AG04450 (cell line): ENCODE measurements around the gene GPR17. TPM values are rescaled to one million over a fixed set of nuclear protein-coding genes. Genes with fewer than 3 reads are reported as not detected.

Source experiments
- CTCF ChIA-PET: fragments of 300-600, 350-600 bp; formaldehyde crosslinking; extraction: SDS; loops from one replicate; lab custom pipeline; 2022; ENCODE audit warnings: antibody characterized with exemption, inconsistent platforms; lab: Charles Lee
- POLR2A ChIA-PET: fragments of 350-600 bp; formaldehyde crosslinking; extraction: SDS; loops from one replicate; lab custom pipeline; 2021; ENCODE audit warnings: antibody characterized with exemption, inconsistent platforms; lab: Yijun Ruan, JAX
- DNase-seq: peaks from one replicate; pipeline ENCODE4 v3.0.0-alpha.2; 2011; ENCODE audit warnings: low read depth, low spot score
- H3K27ac ChIP-seq: one replicate; pipeline ENCODE4 v1.5.1; 2012; ENCODE audit warnings: low read depth, low read length, control low read depth
- H3K27me3 ChIP-seq: one replicate; pipeline ENCODE4 v1.6.0; 2012; ENCODE audit warnings: low read length; ENCODE audit not compliant: control insufficient read depth, insufficient read depth
- H3K4me3 ChIP-seq: 2 replicates; pipeline ENCODE4 v1.5.1; 2011; ENCODE audit warnings: mild to moderate bottlenecking, low read depth, low read length, control low read depth
- H3K9me3 ChIP-seq: 2 replicates; pipeline ENCODE4 v1.5.1; 2012; ENCODE audit warnings: low read length; ENCODE audit not compliant: control insufficient read depth, insufficient read depth
- CTCF ChIP-seq: IDR thresholded peaks from 2 replicates; pipeline ENCODE4 v1.5.1; 2011; ENCODE audit warnings: low read depth, low read length, control low read depth, inconsistent platforms
- polyA plus RNA-seq: library from polyadenylated mRNA; depleted of rRNA; stranded (reverse); fragments of >200 nt; gene quantifications from 2 replicates; pipeline ENCODE4 v1.2.3, GENCODE V29; 2011

The GPR17 gene
- polyA plus RNA-seq, 1 experiment, result not detected

GRCh38 chr2:127626175-127626574 lies 19.8 kb upstream of the GPR17 start:
- no peaks in the 10 kb centered on the region; the same call in 1 of the 2 replicates for H3K9me3 ChIP-seq
- H3K27me3 ChIP-seq, result no peaks in the 10 kb centered on the region
- H3K4me3 ChIP-seq, result no peak overlapping the region
- ChIA-PET POLR2A (no interaction called here), CTCF (no interaction called here)
- DNase-seq, result no peak
- no peak for TF ChIP-seq CTCF
- H3K27ac ChIP-seq, result no peak overlapping the region

DNA sequence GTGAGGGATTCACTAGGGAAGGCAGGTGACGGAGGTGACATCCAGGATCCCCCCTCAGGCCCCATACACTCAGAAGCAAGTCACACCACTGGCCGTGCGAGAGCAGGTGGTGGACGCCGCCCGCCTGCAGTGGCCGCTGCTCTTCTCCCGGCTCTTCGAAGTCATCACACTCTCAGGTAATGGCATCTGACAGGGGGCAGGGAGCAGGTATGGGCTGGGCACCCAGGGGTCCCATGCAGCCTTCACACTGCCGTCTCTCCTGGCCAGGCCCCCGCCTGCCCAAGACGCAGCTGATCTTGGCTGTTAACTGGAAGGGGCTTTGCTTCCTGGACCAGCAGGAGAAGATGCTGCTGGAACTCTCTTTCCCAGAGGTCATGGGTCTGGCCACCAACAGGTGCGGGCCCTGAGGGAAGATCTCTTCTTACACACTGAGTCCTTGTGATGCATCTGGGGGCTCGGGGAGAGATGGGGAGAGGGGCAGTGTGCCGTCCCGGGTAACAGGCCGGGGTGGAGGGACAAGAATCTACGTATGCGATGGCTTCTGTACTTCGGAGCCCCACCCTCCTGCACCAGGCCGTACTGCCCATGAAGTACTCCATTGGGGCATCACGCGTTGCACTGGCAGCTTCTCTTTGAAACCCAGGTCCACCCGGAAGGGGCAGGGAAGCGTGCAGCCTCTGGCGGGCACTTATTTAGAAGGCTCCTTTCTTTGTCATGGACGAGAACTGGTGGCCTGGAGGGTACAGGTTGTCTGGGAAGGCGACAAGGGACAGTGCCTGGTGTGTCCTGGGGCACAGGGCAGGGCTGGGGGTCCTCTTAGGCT lies 18.8 kb upstream of the GPR17 start:
- H3K27me3 ChIP-seq, result no peaks in the 10 kb centered on the region
- H3K9me3 ChIP-seq, result no peaks in the 10 kb centered on the region; the same call in 1 of the 2 replicates
- CTCF ChIA-PET, result no interaction called here
- no peak overlapping the region for H3K4me3 ChIP-seq
- no peak overlapping the region for H3K27ac ChIP-seq
- DNase-seq, result no peak
- TF ChIP-seq CTCF, result no peak
- POLR2A ChIA-PET, result no interaction called here

DNA sequence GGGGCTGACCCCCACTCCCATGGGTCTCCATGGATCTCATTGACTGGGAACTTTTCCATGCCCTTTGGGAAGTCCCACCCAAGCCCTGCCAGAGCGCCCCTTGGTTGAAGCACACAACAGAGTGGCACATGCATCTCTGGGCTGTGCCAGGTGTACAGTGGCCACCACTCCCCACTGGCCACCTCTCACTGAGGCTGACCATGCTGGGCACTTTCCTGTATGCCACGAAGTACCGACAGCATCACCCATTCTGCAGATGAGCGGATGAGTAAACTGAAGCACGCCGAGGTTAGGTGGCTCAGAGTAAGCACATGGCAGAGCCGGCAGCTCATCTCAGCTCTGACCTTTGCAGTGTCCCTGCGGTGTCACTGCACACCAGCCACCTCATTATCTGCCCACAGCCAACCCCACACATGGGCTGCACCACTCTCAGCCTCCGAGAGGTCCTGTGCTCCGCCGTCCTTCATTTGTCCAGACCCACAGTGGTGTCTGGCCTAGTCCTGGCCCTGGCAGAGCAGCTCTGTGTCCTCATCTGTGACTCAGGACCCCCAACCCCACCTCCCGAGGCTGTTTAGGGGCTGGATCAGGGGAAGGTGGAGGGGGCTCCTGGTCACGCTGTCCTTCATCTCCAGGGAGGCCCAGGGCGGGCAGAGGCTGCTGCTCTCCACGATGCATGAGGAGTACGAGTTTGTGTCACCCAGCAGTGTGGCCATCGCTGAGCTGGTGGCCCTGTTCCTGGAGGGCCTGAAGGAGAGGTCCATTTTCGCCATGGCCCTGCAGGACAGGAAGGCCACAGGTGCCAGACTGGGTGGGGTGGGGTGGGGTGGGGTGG lies 18.0 kb upstream of the GPR17 start:
- no peak for TF ChIP-seq CTCF
- Histone ChIP-seq H3K27me3 (no peaks in the 10 kb centered on the region), H3K27ac (no peak overlapping the region), H3K4me3 (no peak overlapping the region), H3K9me3 (no peaks in the 10 kb centered on the region; the same call in 1 of the 2 replicates)
- CTCF ChIA-PET, result interaction anchor here (0.8 kb wide), 1 partner anchor 36 kb away, joined by 3 read pairs; no protein-coding TSS in a partner anchor
- POLR2A ChIA-PET, result no interaction called here
- DNase-seq, result no peak

GRCh38 chr2:127628767-127629614 lies 17.0 kb upstream of the GPR17 start:
- TF ChIP-seq CTCF, result no peak
- no peak for DNase-seq
- ChIA-PET CTCF (interaction anchor here (0.8 kb wide), 1 partner anchor 37 kb away, joined by 3 read pairs; no protein-coding TSS in a partner anchor), POLR2A (no interaction called here)
- Histone ChIP-seq H3K27me3 (no peaks in the 10 kb centered on the region), H3K27ac (no peak overlapping the region), H3K9me3 (no peaks in the 10 kb centered on the region; the same call in 1 of the 2 replicates), H3K4me3 (no peak overlapping the region)
